ENCODE measurements around the gene COX7A2L. TPM values are rescaled to one million over a fixed set of nuclear protein-coding genes. Genes with fewer than 3 reads are reported as not detected.

The COX7A2L gene
- polyA plus RNA-seq, 1 donor (not counting 4 experiments of a cell fraction or from before 2014, with no cell fraction given): 172 TPM

GRCh38 chr2:42325609-42326008, 35.4 kb downstream of the COX7A2L start:
- H3K9me3 ChIP-seq (ENCODE audit: control insufficient read depth, low read depth, low read length): no peaks in the 10 kb centered on the region
- no peaks in the 10 kb centered on the region for H4K20me1 ChIP-seq (ENCODE audit: control insufficient read depth, extremely low read depth, insufficient read depth, low read length)
- dilution Hi-C loops (cut with MboI; ENCODE audit: extremely low pct_ligation_motif_present, low sequenced_read_pairs): no loop called here
- H3K36me3 ChIP-seq (ENCODE audit: control insufficient read depth in 2 of 2, extremely low read depth in 1 of 2, insufficient read depth in 2 of 2, low read length in 2 of 2): peaks cover 3 to 18% of the 10 kb centered on the region in 2 experiments
- H3K4me2 ChIP-seq (ENCODE audit: control insufficient read depth, extremely low read depth, insufficient read depth, low read depth, low read length): no peak overlapping the region
- FAIRE-seq (no peak), DNase-seq (ENCODE audit: low read depth, low spot score) (no peak)
- H3K4me3 ChIP-seq (ENCODE audit: control insufficient read depth in 2 of 3, extremely low read depth in 1 of 3, insufficient read depth in 2 of 3, low read depth in 1 of 3, low read length in 3 of 3): no peak overlapping the region
- no peak overlapping the region for H3K27ac ChIP-seq (ENCODE audit: control insufficient read depth, insufficient read depth, low read length)
- no peak overlapping the region for H3K9ac ChIP-seq (ENCODE audit: control insufficient read depth, extremely low read depth, insufficient read depth, low read length)
- H2AFZ ChIP-seq (ENCODE audit: control insufficient read depth, low read length): no peak overlapping the region
- H3K4me1 ChIP-seq (ENCODE audit: control insufficient read depth, extremely low read depth, insufficient read depth, low read length): no peaks in the 10 kb centered on the region
- no peaks in the 10 kb centered on the region for H3K79me2 ChIP-seq (ENCODE audit: control insufficient read depth, insufficient read depth, low read length)
- H3K27me3 ChIP-seq (ENCODE audit: control insufficient read depth, extremely low read depth, insufficient read depth, low read length): no peaks in the 10 kb centered on the region
- H3K9me1 ChIP-seq (ENCODE audit: control insufficient read depth, extremely low read depth, insufficient read depth, low read length): no peaks in the 10 kb centered on the region
- TF ChIP-seq EZH2 (IDR thresholded peaks at IDR 0.05; ENCODE audit: low read length) (no peak), CTCF (optimal IDR thresholded peaks at IDR 0.05 in 1 of 3, IDR thresholded peaks at IDR 0.05 in 1 of 3, conservative IDR thresholded peaks at IDR 0.05 in 1 of 3; ENCODE audit: extremely low read depth in 1 of 3, insufficient read depth in 2 of 3, low read length in 3 of 3) (no peak)

- no peaks in the 10 kb centered on the region for H4K20me1 ChIP-seq (ENCODE audit: control insufficient read depth, extremely low read depth, insufficient read depth, low read length)
- H3K9ac ChIP-seq (ENCODE audit: control insufficient read depth, extremely low read depth, insufficient read depth, low read length): no peak overlapping the region
- H3K4me2 ChIP-seq (ENCODE audit: control insufficient read depth, extremely low read depth, insufficient read depth, low read depth, low read length): no peak overlapping the region
- H3K4me1 ChIP-seq (ENCODE audit: control insufficient read depth, extremely low read depth, insufficient read depth, low read length): no peaks in the 10 kb centered on the region
- no peak overlapping the region for H3K4me3 ChIP-seq (ENCODE audit: control insufficient read depth in 2 of 3, extremely low read depth in 1 of 3, insufficient read depth in 2 of 3, low read depth in 1 of 3, low read length in 3 of 3)
- peaks cover 2 to 15% of the 10 kb centered on the region in 2 experiments for H3K36me3 ChIP-seq (ENCODE audit: control insufficient read depth in 2 of 2, extremely low read depth in 1 of 2, insufficient read depth in 2 of 2, low read length in 2 of 2)
- no peaks in the 10 kb centered on the region for H3K27me3 ChIP-seq (ENCODE audit: control insufficient read depth, extremely low read depth, insufficient read depth, low read length)
- no peak overlapping the region for H3K27ac ChIP-seq (ENCODE audit: control insufficient read depth, insufficient read depth, low read length)
- no peaks in the 10 kb centered on the region for H3K9me1 ChIP-seq (ENCODE audit: control insufficient read depth, extremely low read depth, insufficient read depth, low read length)
- DNase-seq (ENCODE audit: low read depth, low spot score) (no peak), FAIRE-seq (no peak)
- H3K9me3 ChIP-seq (ENCODE audit: control insufficient read depth, low read depth, low read length): no peaks in the 10 kb centered on the region
- TF ChIP-seq EZH2 (IDR thresholded peaks at IDR 0.05; ENCODE audit: low read length) (no peak), CTCF (optimal IDR thresholded peaks at IDR 0.05 in 1 of 3, IDR thresholded peaks at IDR 0.05 in 1 of 3, conservative IDR thresholded peaks at IDR 0.05 in 1 of 3; ENCODE audit: extremely low read depth in 1 of 3, insufficient read depth in 2 of 3, low read length in 3 of 3) (no peak)
- H3K79me2 ChIP-seq (ENCODE audit: control insufficient read depth, insufficient read depth, low read length): no peaks in the 10 kb centered on the region
- H2AFZ ChIP-seq (ENCODE audit: control insufficient read depth, low read length): no peak overlapping the region
- dilution Hi-C loops (cut with MboI; ENCODE audit: extremely low pct_ligation_motif_present, low sequenced_read_pairs): no loop called here
These were observed 36.1 kb downstream of the COX7A2L start for GRCh38 chr2:42324949-42325348.

Measured in keratinocyte (primary cell).